ENCODE data around the gene STARD9.

GRCh38 chr15:42729409-42729808 lies 154.0 kb downstream of the STARD9 start:
- TF ChIP-seq POLR2AphosphoS5 (IDR thresholded peaks at IDR 0.05; ENCODE audit: insufficient read depth in 1 of 2, low read depth in 1 of 2) (no peak), CTCF (IDR thresholded peaks at IDR 0.05) (no peak)
